Activated naive CD8-positive, alpha-beta T cell treated with anti-CD3 and anti-CD28 coated beads, Interleukin-2, amount 50 U/mL, for 24 hours (primary cell): ENCODE results near the gene SIAH3.
A peak's percentile ranks its signal among the peaks of the same experiment; 100 is the strongest.
"Not testable (repeated sequence)": the region's sequence is repeated elsewhere in the genome, so short reads cannot be mapped to it uniquely, and the experiment has no call there.

ENCODE experiments used
- ATAC-seq: fragments of 150-1000 bp; cut with Tn5 transposase; one replicate; pipeline ENCODE4 v1.10.0; 2021
- DNase-seq: peaks from one replicate; pipeline ENCODE4 v3.0.0; 2021
- H3K27ac Mint-ChIP-seq: one replicate; pipeline ENCODE4 v1.8.0; 2021; ENCODE audit warnings: mild to moderate bottlenecking, mixed read lengths
- H3K27me3 Mint-ChIP-seq: one replicate; pipeline ENCODE4 v1.8.0; 2021; ENCODE audit warnings: mixed read lengths
- H3K36me3 Mint-ChIP-seq: one replicate; pipeline ENCODE4 v1.8.0; 2021; ENCODE audit warnings: low read depth, mixed read lengths
- H3K4me1 Mint-ChIP-seq: one replicate; pipeline ENCODE4 v1.8.0; 2021; ENCODE audit warnings: mixed read lengths
- H3K4me3 Mint-ChIP-seq: one replicate; pipeline ENCODE4 v1.8.0; 2021; ENCODE audit warnings: mild to moderate bottlenecking, moderate library complexity, mixed read lengths
- H3K9me3 Mint-ChIP-seq: one replicate; pipeline ENCODE4 v1.8.0; 2021; ENCODE audit warnings: mixed read lengths

SIAH3 gene

GRCh38 chr13:45770886-45771285 lies 80.7 kb downstream of the SIAH3 start:
- Mint-ChIP-seq H3K36me3 (no peaks in the 10 kb centered on the region), H3K27me3 (peaks cover 1% of the 10 kb centered on the region), H3K27ac (no peak overlapping the region), H3K4me1 (peaks cover 4% of the 10 kb centered on the region), H3K4me3 (no peak overlapping the region), H3K9me3 (no peaks in the 10 kb centered on the region)
- ATAC-seq (no peak), DNase-seq (no peak)

- no peaks in the 10 kb centered on the region for H3K9me3 Mint-ChIP-seq
- H3K27me3 Mint-ChIP-seq = no peaks in the 10 kb centered on the region
- no peak overlapping the region for H3K4me3 Mint-ChIP-seq
- DNase-seq (no peak), ATAC-seq (no peak)
- H3K27ac Mint-ChIP-seq = no peak overlapping the region
- H3K4me1 Mint-ChIP-seq = peaks cover 4% of the 10 kb centered on the region
- no peaks in the 10 kb centered on the region for H3K36me3 Mint-ChIP-seq
Measured at GRCh38 chr13:45768656-45769479, 82.7 kb downstream of the SIAH3 start.

GRCh38 chr13:45765464-45765863 lies 86.1 kb downstream of the SIAH3 start:
- no peak overlapping the region for H3K4me3 Mint-ChIP-seq
- no peak overlapping the region for H3K27ac Mint-ChIP-seq
- no peaks in the 10 kb centered on the region for H3K9me3 Mint-ChIP-seq
- H3K4me1 Mint-ChIP-seq = peaks cover 4% of the 10 kb centered on the region
- DNase-seq (no peak), ATAC-seq (no peak)
- peaks cover 5% of the 10 kb centered on the region for H3K27me3 Mint-ChIP-seq
- no peaks in the 10 kb centered on the region for H3K36me3 Mint-ChIP-seq

DNA sequence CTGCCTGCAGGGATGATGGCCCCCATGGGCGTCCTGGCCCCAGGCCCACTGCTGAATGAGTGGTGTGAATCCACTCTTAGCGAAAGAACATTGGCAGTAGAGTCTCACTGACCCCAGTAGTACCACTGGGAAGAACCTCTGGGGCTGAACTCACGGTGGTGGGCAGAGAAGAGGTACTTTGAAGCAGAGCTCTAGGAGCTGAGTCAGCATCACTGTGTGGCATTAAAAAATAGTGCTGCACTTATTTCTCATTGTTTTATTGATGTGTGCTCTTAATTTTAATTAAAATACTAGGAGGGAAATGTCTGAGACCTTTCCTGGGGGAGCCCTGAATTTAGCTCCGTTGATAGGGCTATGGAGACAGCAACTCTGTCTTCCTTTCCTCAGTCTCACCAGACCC lies 88.1 kb downstream of the SIAH3 start:
- no peak overlapping the region for H3K27ac Mint-ChIP-seq
- H3K36me3 Mint-ChIP-seq = no peaks in the 10 kb centered on the region
- no peaks in the 10 kb centered on the region for H3K9me3 Mint-ChIP-seq
- peaks cover 5% of the 10 kb centered on the region for H3K27me3 Mint-ChIP-seq
- DNase-seq = no peak
- H3K4me3 Mint-ChIP-seq = no peak overlapping the region
- no peak for ATAC-seq
- peaks cover under 1% of the 10 kb centered on the region for H3K4me1 Mint-ChIP-seq

DNA sequence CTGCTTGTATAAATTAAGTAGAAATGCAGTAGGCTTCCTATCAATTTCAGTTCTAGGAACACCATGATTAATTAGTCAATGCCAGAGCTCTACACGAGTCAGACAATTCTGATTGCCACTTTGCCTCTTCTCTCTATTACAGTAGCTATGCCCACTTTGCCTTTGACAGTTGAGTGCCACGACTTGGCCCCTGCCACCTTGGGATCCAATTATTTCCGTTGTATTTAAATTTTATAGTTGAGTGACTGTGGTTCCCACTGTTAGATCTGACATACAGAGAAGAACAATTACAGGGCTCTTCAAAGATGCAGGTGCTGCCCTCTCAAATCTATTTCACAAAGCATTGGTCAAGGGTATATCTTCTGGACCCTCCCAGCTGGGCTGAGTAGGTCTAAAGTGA lies 94.0 kb downstream of the SIAH3 start:
- not testable (repeated sequence) for H3K4me3 Mint-ChIP-seq, H3K9me3 Mint-ChIP-seq, H3K27ac Mint-ChIP-seq, ATAC-seq, H3K27me3 Mint-ChIP-seq, H3K4me1 Mint-ChIP-seq, H3K36me3 Mint-ChIP-seq, DNase-seq

DNA sequence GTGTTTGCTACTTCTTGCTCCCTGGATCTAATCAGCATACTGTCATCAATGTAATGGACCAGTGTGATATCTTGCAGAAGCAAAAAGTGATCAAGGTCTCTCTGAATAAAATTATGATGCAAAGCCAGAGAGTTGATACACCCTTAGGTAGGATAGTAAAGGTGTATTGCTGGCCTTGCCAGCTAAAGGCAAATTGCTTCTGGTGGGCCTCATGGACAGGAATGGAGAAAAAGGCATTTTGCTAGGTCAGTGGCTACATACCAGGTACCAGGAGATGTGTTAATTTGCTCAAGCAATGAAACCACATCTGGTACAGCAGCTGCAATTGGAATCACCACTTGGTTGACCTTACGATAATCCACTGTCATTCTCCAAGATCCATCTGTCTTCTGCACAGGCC lies 95.1 kb downstream of the SIAH3 start:
- H3K27me3 Mint-ChIP-seq, H3K27ac Mint-ChIP-seq, ATAC-seq, H3K4me1 Mint-ChIP-seq, H3K36me3 Mint-ChIP-seq, H3K4me3 Mint-ChIP-seq, H3K9me3 Mint-ChIP-seq, DNase-seq: not testable (repeated sequence)

GRCh38 chr13:45752510-45752909 lies 99.0 kb downstream of the SIAH3 start:
- ATAC-seq = no peak

GRCh38 chr13:45751885-45752284 lies 99.7 kb downstream of the SIAH3 start:
- no peaks in the 10 kb centered on the region for H3K36me3 Mint-ChIP-seq
- no peaks in the 10 kb centered on the region for H3K9me3 Mint-ChIP-seq
- ATAC-seq (no peak), DNase-seq (no peak)
- H3K4me1 Mint-ChIP-seq = no peaks in the 10 kb centered on the region
- no peaks in the 10 kb centered on the region for H3K27me3 Mint-ChIP-seq
- no peak overlapping the region for H3K27ac Mint-ChIP-seq
- H3K4me3 Mint-ChIP-seq = no peak overlapping the region

More at GRCh38 chr13:45752510-45752909, 99.0 kb downstream of the SIAH3 start:
- no peak overlapping the region for H3K27ac Mint-ChIP-seq
- no peak overlapping the region for H3K4me3 Mint-ChIP-seq
- no peaks in the 10 kb centered on the region for H3K36me3 Mint-ChIP-seq
- no peaks in the 10 kb centered on the region for H3K4me1 Mint-ChIP-seq
- DNase-seq = no peak
- peaks cover 1% of the 10 kb centered on the region for H3K9me3 Mint-ChIP-seq
- H3K27me3 Mint-ChIP-seq = no peaks in the 10 kb centered on the region

DNA sequence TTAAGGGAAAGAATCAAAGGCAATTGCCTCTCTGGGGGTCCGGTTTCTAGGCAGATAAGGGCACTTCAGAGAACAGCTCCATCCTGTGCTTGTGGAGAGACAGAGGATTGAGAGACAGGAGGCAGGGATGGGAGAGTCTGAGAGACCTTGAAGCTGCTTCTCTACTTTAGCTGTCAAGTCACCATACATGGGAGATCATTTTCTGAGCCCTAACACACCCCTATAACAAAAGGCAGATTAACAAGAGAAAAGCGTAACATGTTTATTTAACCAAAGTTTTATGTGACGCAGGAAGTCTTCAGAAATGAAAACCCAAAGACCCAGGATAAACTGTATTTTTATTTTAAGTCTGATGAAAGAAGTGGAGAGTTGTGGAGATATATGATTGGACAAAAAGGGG lies 101.0 kb downstream of the SIAH3 start:
- no peaks in the 10 kb centered on the region for H3K27me3 Mint-ChIP-seq
- no peaks in the 10 kb centered on the region for H3K9me3 Mint-ChIP-seq
- no peak for ATAC-seq
- DNase-seq = no peak
- H3K27ac Mint-ChIP-seq = no peak overlapping the region
- no peaks in the 10 kb centered on the region for H3K4me1 Mint-ChIP-seq
- H3K4me3 Mint-ChIP-seq = no peak overlapping the region
- no peaks in the 10 kb centered on the region for H3K36me3 Mint-ChIP-seq

DNA sequence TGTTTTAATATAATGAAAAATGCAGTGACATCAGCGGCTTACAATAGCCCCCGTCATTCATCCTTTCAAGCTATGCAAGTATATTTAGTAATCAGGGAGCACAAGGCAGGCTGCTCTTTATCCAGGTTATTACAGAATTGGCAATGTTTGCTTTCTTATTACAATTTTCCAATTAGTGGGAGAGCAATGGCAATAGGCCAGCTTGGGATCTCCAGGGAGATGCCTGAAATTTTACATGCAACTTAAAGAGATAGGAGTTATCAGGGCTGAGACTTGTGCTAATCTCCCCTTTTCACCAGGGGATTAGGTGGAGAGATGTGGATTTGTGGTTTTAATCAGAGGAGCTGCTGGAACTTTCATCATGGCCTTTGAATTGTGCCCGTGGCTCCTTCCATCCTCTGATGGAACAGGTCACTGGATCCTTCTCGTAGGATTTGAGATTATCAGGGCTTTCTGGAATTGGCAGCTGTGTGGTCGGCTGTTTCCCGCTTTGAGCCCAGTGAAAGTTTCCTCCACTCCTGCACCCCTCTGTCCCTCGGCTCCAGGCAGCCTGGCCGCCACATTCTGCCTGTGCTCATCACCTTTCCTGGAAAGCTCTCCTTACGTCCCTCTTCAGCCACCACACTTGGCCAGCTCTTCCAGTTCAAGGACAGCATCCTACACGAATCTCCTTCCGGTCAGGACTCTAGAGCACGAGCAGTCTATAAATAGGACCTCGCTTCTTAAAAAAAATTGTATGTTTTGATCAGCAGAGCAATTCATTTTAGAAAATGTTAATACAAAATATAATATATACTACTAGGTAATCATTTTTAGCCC lies 102.4 kb downstream of the SIAH3 start:
- no peak overlapping the region for H3K27ac Mint-ChIP-seq
- no peak for DNase-seq
- no peak overlapping the region for H3K4me3 Mint-ChIP-seq
- ATAC-seq = no peak
- H3K4me1 Mint-ChIP-seq = no peaks in the 10 kb centered on the region
- no peaks in the 10 kb centered on the region for H3K9me3 Mint-ChIP-seq
- no peaks in the 10 kb centered on the region for H3K27me3 Mint-ChIP-seq
- no peaks in the 10 kb centered on the region for H3K36me3 Mint-ChIP-seq

GRCh38 chr13:45747071-45747470 lies 104.5 kb downstream of the SIAH3 start:
- no peak for ATAC-seq
- Mint-ChIP-seq H3K27me3 (no peaks in the 10 kb centered on the region), H3K9me3 (no peaks in the 10 kb centered on the region), H3K36me3 (no peaks in the 10 kb centered on the region), H3K4me3 (no peak overlapping the region), H3K4me1 (no peaks in the 10 kb centered on the region), H3K27ac (no peak overlapping the region)
- DNase-seq = no peak

- DNase-seq (no peak), ATAC-seq (no peak)
- no peak overlapping the region for H3K4me3 Mint-ChIP-seq
- H3K4me1 Mint-ChIP-seq = no peaks in the 10 kb centered on the region
- no peaks in the 10 kb centered on the region for H3K9me3 Mint-ChIP-seq
- H3K27ac Mint-ChIP-seq = no peak overlapping the region
- no peaks in the 10 kb centered on the region for H3K27me3 Mint-ChIP-seq
- no peaks in the 10 kb centered on the region for H3K36me3 Mint-ChIP-seq
Measured at GRCh38 chr13:45744979-45745378, 106.6 kb downstream of the SIAH3 start.

DNA sequence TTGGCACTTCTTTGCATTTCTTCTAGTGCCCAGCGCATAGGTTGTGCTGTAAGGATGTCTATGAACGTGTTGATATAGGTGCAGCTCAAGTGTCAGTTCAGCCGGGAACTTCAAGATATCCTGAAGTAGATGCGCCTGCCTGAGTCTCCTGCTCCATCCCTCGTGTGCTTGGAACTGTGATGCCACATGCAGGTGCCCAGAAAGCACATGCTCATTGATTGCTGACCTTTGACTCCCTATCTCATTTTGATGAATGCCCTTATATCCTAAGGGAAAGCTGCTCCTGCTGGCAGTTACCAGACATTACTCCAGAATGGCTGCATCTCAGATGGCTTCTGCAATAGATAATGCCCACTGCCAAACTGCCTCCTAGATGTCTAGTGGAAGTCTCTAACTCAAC lies 108.6 kb downstream of the SIAH3 start:
- no peaks in the 10 kb centered on the region for H3K27me3 Mint-ChIP-seq
- DNase-seq (no peak), ATAC-seq (no peak)
- H3K27ac Mint-ChIP-seq = no peak overlapping the region
- H3K9me3 Mint-ChIP-seq = no peaks in the 10 kb centered on the region
- no peaks in the 10 kb centered on the region for H3K4me1 Mint-ChIP-seq
- no peaks in the 10 kb centered on the region for H3K36me3 Mint-ChIP-seq
- H3K4me3 Mint-ChIP-seq = no peak overlapping the region

GRCh38 chr13:45737571-45738017 lies 114.0 kb downstream of the SIAH3 start:
- Mint-ChIP-seq H3K4me1 (peaks cover 2% of the 10 kb centered on the region), H3K27ac (no peak overlapping the region), H3K9me3 (no peaks in the 10 kb centered on the region), H3K4me3 (no peak overlapping the region), H3K27me3 (peaks cover 3% of the 10 kb centered on the region), H3K36me3 (no peaks in the 10 kb centered on the region)
- ATAC-seq (peak; percentile 40), DNase-seq (peak; percentile 23)

- H3K27me3 Mint-ChIP-seq = peaks cover 3% of the 10 kb centered on the region
- no peak overlapping the region for H3K27ac Mint-ChIP-seq
- ATAC-seq = no peak
- H3K4me3 Mint-ChIP-seq = no peak overlapping the region
- no peak for DNase-seq
- peaks cover 2% of the 10 kb centered on the region for H3K4me1 Mint-ChIP-seq
- H3K36me3 Mint-ChIP-seq = no peaks in the 10 kb centered on the region
- H3K9me3 Mint-ChIP-seq = no peaks in the 10 kb centered on the region
Measured at GRCh38 chr13:45733361-45733760, 118.2 kb downstream of the SIAH3 start.
